ENCODE data around the gene KRT222.

KRT222 gene

DNA sequence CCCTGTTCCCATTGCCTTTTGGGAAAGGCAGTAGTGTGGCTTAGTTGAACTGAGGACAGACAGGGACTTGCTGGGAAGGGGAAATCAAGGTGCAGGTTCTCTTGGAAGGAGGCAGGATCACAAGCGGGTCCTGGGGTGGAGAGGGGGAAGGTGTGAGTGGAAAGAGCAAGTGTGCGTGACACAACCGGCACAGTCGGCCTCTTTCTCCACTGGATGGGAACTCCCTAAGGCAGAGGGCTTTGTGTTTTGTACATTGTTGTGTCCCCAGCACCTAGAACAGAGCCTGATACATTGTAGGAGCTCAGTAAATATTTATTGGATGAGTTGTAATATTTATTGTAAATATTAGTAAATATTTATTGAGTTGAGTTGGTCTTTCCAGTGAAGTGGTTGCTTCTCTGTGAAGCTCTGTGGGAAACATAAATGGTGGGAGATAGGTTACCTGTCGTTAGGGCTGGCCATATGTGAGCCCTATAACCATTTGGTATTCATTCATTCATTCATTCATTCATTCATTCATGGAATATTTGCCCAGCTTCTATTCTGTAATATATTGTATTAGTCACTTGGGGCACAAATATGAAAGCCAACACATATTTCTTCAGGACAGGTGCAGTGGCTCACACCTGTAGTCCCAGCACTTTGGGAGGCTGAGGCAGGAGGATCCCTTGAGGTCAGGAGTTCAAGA is 51.4 kb downstream of the KRT222 start:
- no peak for DNase-seq

DNA sequence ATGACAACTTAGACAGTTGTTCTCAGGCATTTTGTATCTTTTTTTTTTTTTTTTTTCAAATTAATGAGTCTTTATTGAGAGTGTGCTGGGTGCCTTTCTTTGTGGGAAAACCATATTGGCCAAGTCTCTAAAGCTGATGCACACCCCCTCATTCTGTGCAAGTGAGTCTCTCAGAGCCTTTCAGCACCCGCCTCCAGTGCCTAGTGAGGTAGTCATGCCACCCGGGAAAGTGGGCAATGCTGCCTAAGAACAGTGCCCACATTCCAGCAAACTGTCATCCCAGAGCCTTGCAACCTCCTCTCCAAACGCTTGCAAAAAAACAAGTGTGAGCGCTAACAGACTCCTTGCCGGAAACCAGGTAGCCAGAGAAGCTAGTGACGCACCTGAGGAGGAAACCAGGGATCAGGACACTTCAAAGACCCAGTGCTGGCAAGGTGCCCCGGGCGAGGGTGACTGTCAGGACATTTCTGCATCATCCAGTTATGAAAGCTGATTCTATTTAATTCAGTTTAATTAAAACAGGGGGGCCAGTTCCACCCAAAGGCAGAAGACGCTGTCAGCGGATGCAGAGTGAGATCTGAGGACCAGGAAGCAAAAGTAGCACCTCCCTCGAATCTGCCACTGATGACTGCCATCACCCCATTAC is 52.3 kb downstream of the KRT222 start:
- no peak for DNase-seq

DNA sequence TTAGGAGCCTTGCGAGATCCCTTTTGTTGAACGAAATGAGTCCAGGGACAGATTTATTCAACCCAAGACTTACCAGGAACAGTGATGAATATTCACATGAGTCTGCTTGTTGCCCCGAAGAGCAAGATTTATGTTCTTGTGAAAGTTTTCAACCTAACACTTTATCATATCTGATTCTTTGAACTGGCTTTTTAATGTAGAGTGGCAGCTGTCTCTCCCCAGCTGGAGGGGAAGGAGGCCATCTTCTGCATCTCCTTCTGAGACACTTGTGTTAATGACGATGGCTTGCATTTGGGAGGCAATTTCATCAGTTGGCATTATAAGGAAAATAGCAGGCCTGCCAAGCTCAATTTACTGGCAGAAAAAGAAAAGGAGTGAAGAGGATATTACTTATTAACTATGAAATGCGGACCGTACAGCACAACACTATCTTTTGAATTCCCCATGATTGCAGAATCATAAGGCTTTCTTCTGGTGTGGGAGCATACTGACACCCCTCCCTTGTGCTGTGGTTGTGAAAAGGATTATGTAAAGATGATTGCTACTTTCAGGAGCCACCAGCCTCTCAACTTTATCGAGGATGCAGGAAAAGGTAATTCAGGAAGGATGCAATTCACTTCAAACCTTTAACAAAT is 53.0 kb downstream of the KRT222 start:
- no peak for DNase-seq

DNA sequence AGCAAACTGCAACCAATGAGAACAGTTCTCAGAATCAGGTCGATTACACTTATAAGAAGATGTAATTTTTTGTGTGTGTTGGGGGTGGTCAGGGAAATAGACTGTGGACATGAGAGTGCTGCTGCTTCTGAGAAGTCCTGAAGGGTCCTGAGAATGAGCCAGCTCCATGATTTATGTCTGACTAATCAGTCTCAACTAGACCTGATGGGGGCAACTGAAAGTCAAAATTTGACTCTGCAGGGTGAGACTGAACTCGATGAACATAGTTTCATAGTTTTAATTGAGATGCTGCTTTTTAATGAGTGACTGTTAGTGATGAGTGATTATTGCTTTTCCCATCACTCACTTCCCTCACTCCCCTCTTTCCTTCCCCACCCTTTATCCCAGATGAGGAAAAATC is 54.6 kb downstream of the KRT222 start:
- no peak for DNase-seq

DNA sequence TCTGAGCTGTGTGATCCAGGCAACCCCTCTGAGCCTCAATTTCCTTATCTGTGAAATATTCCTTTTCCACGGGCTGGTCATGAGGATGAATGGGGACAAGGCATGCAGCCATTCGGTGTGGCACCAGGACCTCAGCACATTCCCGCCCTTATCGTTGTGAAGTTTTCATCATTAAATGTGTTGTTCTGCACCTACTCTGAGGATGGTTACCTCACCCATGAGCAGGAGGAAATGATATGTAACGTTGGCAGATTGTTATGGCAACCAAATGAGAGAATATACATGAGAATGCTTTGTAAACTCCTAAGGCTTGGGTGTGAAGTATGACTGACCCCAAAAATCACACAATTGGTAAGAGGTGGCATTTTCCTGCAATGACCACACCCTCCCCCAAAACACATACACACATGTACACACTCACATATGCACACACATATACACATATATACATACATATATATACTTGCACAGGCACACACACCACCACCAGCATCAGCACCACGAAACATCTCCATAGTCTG is 56.9 kb downstream of the KRT222 start:
- DNase-seq: no peak

DNA sequence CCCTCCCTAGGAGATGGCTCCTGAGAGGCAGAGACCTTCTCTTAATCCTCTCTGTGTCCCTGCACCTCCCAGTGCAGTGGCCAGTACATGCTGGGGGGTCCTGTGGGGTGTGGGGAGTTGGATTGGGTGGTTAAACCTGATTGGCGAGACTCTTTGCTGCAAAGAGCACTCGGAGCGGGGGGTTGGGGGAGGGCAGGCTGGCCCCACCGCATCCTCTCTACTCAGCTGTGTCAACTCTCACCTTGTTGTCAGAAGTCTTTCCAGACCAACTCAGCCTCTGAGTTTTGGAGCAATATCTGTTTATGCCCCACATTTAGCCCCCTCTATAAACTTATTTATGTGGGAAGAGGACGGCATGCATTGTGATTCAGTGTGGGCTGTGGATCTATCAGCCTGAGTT is 57.3 kb downstream of the KRT222 start:
- DNase-seq: no peak

DNA sequence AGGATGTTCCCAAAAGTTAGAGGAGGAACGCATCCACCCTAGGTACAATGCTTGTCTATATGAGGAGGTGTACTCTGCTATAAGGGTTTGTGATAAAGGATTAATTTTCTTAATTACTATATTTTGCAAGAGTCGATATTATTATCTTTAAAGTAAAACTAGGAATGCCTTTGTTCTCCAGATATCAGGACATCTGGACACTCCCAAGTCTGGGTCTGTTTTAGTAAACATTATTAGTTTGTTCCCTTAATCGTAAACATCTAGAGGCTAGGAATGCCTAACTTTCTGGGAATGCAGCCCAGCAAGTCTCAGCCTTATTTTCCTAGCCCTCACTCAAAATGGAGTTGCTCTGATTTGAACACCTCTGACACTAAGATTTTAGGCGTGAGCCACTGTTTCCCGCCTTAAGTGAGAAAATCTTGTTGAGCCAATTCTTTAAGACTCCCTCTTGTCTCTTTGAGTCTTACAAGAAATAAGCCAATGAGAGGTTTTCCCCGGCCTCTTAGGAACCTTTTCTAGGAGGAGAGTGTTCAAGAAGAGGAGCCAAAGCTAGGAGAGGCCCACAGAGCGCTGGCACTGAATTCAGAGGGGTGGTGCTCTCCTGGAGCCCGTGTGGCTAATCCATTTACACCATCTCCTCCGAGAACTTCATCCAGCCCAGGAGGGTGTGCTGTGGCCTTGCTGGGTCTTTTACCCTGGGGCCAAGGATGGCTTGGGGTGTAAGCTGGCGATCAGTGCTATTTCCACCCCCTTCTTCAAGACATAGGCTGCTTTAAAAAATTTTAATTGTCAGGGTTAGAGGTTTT is 58.2 kb downstream of the KRT222 start:
- DNase-seq: no peak

DNA sequence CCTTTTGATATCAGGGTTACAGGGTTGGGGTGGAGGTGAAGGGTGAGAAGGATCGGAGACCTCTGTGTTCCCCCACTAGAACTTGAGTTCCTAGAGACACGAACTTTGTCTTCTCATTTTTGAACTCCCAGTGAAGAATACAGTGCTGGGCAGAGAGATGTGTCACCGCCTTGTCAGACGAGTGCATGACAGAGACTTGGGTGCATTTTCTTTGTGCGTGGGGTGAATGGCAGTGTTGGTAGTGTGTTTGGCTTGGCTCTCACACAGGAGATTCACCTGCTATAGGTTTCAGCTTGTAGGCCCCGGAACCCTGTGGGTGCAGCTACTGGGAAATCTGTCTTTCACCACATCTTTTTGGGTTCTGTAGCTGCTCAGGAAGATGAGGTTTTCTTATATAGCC is 59.7 kb downstream of the KRT222 start:
- no peak for DNase-seq

Data from NCI-H82 (cell line).